ACHN (cell line): ENCODE data around the gene FRK.

Experiments
- DNase-seq: peaks from one replicate; pipeline ENCODE4 v3.0.0-alpha.2; 2015
- in situ Hi-C: cut with HindIII; loops from 2 replicates; pipeline ENCODE4 v1.10.0; 2017; ENCODE audit warnings: low sequenced_read_pairs, low pct_ligation_motif_present, low pct_unique_long_range_greater_than_20kb

The FRK gene

DNA sequence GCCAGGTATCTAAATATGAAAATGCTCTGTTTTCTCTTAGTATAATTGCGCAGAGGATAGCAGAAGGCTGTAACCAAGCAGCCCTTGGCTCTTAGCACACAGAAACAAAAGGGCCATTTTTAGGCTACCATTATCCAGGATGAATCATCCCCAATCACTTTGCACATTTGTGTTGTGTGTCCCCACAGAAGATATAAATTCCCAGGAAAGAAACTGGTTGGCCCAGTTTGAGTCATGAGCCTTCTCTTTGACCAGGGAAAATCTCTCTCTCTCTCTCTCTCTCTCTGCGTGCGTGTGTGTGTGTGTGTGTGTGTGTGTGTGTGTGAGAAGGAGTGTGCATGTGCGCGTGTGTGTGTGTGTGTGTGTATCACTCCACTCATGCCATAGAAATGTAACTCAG is 178.5 kb downstream of the FRK start:
- in situ Hi-C loops, result no loop called here

More for the DNA sequence above, 178.5 kb downstream of the FRK start:
- no peak for DNase-seq
